Sigmoid colon (tissue), 7 donors: ENCODE results near the gene STUB1. TPM values are rescaled to one million over a fixed set of nuclear protein-coding genes. Genes with fewer than 3 reads are reported as not detected.

ENCODE experiments used
- DNase-seq: peaks from one replicate; pipeline ENCODE4 v3.0.0-alpha.2; 2019
- H3K27ac ChIP-seq, 4 donors: fragments of 200-600 bp; sonication (generic); one replicate each; pipeline ENCODE4 v1.5.1; 2016 to 2019; ENCODE audit warnings: mild to moderate bottlenecking in 1 of 4
- H3K27me3 ChIP-seq, 3 donors: fragments of 200-600 bp; sonication (generic); one replicate each; pipeline ENCODE4 v1.5.1; 2019; ENCODE audit warnings: mild to moderate bottlenecking in 1 of 3
- H3K36me3 ChIP-seq, 4 donors: fragments of 200-600 bp; sonication (generic); one replicate each; pipeline ENCODE4 v1.5.1; 2016 to 2019
- H3K4me1 ChIP-seq, 4 donors: fragments of 200-600 bp; sonication (generic); one replicate each; pipeline ENCODE4 v1.5.1; 2017 to 2019
- H3K4me3 ChIP-seq, 4 donors: fragments of 200-600 bp; sonication (generic); one replicate each; pipeline ENCODE4 v1.5.1; 2017 to 2019; ENCODE audit warnings: mild to moderate bottlenecking in 2 of 4, moderate library complexity in 1 of 4
- H3K9me3 ChIP-seq, 4 donors: fragments of 200-600 bp in 3 of 4; sonication (generic) in 3 of 4; one replicate each; pipeline versions ENCODE4 v1.5.1 to v1.6.1; 2013 to 2019
- EP300 ChIP-seq, 4 donors: sonication (generic); formaldehyde crosslinking; IDR thresholded peaks; one replicate each; pipeline ENCODE4 v1.6.1; 2017; ENCODE audit warnings: antibody characterized with exemption in 4 of 4
- POLR2A ChIP-seq, 2 donors: fragments of 450-650 bp; IDR thresholded peaks; one replicate each; pipeline ENCODE4 v1.6.1; 2016; ENCODE audit warnings: antibody characterized with exemption in 2 of 2, mild to moderate bottlenecking in 2 of 2, moderate library complexity in 2 of 2
- POLR2AphosphoS5 ChIP-seq, 4 donors: sonication (generic); formaldehyde crosslinking; IDR thresholded peaks; one replicate each; pipeline ENCODE4 v1.6.1; 2017; ENCODE audit warnings: antibody characterized with exemption in 4 of 4
- WGBS, 2 donors: extraction: QIAGEN DNeasy Blood & Tissue Kit; methylation state at CpG; one replicate each; pipeline ENCODE4 v1.1.7; 2013; 5-methylcytosine and 5-hydroxymethylcytosine counted together
- intact Hi-C: fragments of 100-400 bp; cut with DNase I; formaldehyde crosslinking; loops from one replicate; pipeline ENCODE4 v1.15.1; 2023
- polyA plus RNA-seq, 3 donors: library from polyadenylated mRNA; stranded (reverse); fragments of 200-250 nt; gene quantifications; one replicate each; pipeline ENCODE4 v1.2.3, GENCODE V29; 2013
- total RNA-seq, 4 donors: library from RNA; depleted of rRNA; stranded (reverse); fragments of >200 nt; gene quantifications; one replicate each; pipeline ENCODE4 v1.1.0, GENCODE V29; 2016
- TF ChIP-seq, protein P1 (sequence below), 4 experiments: fragments of 450-650 bp in 3 of 4; fragments of 200-600 bp in 1 of 4; IDR thresholded peaks; one replicate each; pipeline ENCODE4 v1.5.1; 2016 to 2019; ENCODE audit warnings: antibody characterized with exemption in 4 of 4, mild to moderate bottlenecking in 3 of 4, moderate library complexity in 2 of 4
- donor health status: healthy with polysubstance abuse.
- donor health status: Bipolar disorder and iron deficiency.
- donor health status: healthy.

Gene STUB1
- total and polyA plus RNA-seq, 7 donors, result 104 to 183 (median 136) TPM

DNA sequence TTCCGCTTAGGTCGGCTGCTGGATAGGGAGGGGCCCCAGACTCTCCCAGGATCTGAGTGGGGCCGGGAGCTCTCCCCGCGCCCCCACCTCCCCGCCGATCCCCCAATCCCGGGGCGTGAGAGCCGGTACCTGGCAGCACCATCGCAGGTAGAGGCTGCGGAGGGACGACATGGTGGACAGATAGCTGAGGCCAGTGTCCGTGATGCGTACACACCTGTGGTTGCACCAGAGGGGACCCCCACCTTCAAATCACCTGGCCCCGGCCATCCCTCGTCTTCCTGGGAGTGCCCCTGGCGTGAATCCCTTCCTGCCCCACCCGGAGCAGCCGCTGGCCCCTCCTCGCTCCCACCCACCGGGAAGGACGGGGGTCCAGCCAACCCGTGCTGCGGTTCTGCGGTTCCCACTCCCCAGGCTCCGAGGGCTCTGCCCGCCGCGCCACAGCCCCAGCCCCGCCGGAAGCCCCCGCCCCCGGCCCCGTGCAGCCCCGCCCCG is 14.7 kb downstream of the STUB1 start:
- Histone ChIP-seq H3K9me3 (no peaks in the 10 kb centered on the region), H3K4me3 (no peak overlapping the region), H3K4me1 (peaks cover 0 to 35% (median 27%) of the 10 kb centered on the region in 4 donors), H3K27ac (no peak overlapping the region), H3K27me3 (peaks cover 43 to 79% (median 57%) of the 10 kb centered on the region in 3 donors), H3K36me3 (no peaks in the 10 kb centered on the region)
- DNase-seq, result no peak
- no peak for TF ChIP-seq EP300 (IDR thresholded peaks at IDR 0.05)
- intact Hi-C loops, result no loop called here
- WGBS, 2 donors, result 1 to 2% methylated on average over 37 of the region's 37 CpGs

- Histone ChIP-seq H3K4me3 (no peak overlapping the region), H3K4me1 (peaks cover 0 to 33% (median 25%) of the 10 kb centered on the region in 4 donors)
- intact Hi-C loops, result no loop called here
Observed at GRCh38 chr16:695355-696089, 15.3 kb downstream of the STUB1 start.

DNA sequence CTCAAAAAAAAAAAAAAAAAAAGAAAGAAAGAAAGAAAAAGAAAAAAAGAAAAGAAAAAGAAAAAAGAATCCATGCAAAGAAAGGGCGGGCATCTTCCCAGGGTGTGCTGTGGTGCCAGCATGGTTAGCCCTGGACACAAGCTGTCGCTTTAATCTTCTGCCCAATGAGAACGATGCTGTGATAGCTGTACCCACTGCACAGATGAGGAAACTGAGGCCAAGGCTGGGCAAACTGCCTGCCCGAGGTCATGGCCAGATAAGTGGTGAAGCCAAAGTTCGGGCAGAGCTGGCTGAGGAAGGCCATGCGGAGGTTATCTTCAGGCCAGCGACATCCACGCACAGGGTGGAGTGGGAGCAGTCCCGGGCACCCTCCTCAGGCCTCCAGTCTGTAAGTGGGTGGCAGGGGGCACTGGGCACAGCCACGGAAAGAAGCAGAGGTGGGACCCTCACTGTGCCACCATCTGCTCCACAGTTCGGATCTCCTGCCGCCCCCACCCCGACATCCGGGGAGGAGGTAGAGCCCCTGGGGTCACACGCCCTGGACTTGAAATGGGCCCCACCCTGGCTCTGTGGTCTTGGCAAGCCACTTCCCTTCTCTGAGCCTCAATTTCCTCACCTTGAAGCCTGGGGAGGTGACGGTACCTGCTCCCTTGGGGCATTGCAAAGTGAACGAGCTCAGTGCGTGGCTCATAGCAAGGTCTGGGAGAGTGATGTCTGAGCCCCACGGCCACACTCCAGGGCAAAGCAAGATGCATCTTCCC is 18.9 kb downstream of the STUB1 start:
- no peak for DNase-seq
- Histone ChIP-seq H3K27ac (no peak overlapping the region), H3K27me3 (peaks cover 66 to 95% (median 84%) of the 10 kb centered on the region in 3 donors), H3K4me3 (no peak overlapping the region), H3K9me3 (no peaks in the 10 kb centered on the region), H3K4me1 (peaks cover 0 to 25% (median 22%) of the 10 kb centered on the region in 4 donors), H3K36me3 (no peaks in the 10 kb centered on the region)
- TF ChIP-seq POLR2A (IDR thresholded peaks at IDR 0.05), result no peak
- no peak for TF ChIP-seq EP300 (IDR thresholded peaks at IDR 0.05)
- TF ChIP-seq, protein P1, sequence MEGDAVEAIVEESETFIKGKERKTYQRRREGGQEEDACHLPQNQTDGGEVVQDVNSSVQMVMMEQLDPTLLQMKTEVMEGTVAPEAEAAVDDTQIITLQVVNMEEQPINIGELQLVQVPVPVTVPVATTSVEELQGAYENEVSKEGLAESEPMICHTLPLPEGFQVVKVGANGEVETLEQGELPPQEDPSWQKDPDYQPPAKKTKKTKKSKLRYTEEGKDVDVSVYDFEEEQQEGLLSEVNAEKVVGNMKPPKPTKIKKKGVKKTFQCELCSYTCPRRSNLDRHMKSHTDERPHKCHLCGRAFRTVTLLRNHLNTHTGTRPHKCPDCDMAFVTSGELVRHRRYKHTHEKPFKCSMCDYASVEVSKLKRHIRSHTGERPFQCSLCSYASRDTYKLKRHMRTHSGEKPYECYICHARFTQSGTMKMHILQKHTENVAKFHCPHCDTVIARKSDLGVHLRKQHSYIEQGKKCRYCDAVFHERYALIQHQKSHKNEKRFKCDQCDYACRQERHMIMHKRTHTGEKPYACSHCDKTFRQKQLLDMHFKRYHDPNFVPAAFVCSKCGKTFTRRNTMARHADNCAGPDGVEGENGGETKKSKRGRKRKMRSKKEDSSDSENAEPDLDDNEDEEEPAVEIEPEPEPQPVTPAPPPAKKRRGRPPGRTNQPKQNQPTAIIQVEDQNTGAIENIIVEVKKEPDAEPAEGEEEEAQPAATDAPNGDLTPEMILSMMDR (IDR thresholded peaks at IDR 0.05), result no peak
- no peak for TF ChIP-seq POLR2AphosphoS5 (IDR thresholded peaks at IDR 0.05)
- WGBS, 2 donors, result 64 to 66% methylated on average over 19 of the region's 19 CpGs
- intact Hi-C loops, result no loop called here

More at GRCh38 chr16:695355-696089, 15.3 kb downstream of the STUB1 start:
- Histone ChIP-seq H3K9me3 (no peaks in the 10 kb centered on the region), H3K27ac (no peak overlapping the region), H3K27me3 (peaks cover 49 to 85% (median 63%) of the 10 kb centered on the region in 3 donors), H3K36me3 (no peaks in the 10 kb centered on the region)
- no peak for TF ChIP-seq EP300 (IDR thresholded peaks at IDR 0.05)
- TF ChIP-seq POLR2AphosphoS5 (IDR thresholded peaks at IDR 0.05), result no peak
- no peak for TF ChIP-seq POLR2A (IDR thresholded peaks at IDR 0.05)
- TF ChIP-seq, protein P1 (IDR thresholded peaks at IDR 0.05), result no peak
- 1% methylated on average over 71 of the region's 71 CpGs for WGBS, 2 donors
- no peak for DNase-seq

- intact Hi-C loops, result no loop called here
- H3K4me3 ChIP-seq, result no peak overlapping the region
- 7 to 8% methylated on average over 76 of the region's 76 CpGs for WGBS, 2 donors
- TF ChIP-seq EP300 (IDR thresholded peaks at IDR 0.05) (no peak), POLR2AphosphoS5 (IDR thresholded peaks at IDR 0.05) (no peak), POLR2A (IDR thresholded peaks at IDR 0.05) (no peak)
- TF ChIP-seq, protein P1 (IDR thresholded peaks at IDR 0.05), result no peak
- H3K36me3 ChIP-seq, result no peaks in the 10 kb centered on the region
- peaks cover 0 to 13% (median 7%) of the 10 kb centered on the region in 4 donors for H3K4me1 ChIP-seq
- DNase-seq, result no peak
- no peaks in the 10 kb centered on the region for H3K9me3 ChIP-seq
- peaks cover 65 to 93% (median 82%) of the 10 kb centered on the region in 3 donors for H3K27me3 ChIP-seq
- H3K27ac ChIP-seq, result no peak overlapping the region
Observed at GRCh38 chr16:700684-701584, 20.7 kb downstream of the STUB1 start.
